ENCODE results near the gene ZNF783. TPM values are rescaled to one million over a fixed set of nuclear protein-coding genes. Genes with fewer than 3 reads are reported as not detected.

ZNF783 gene
- total RNA-seq = 43.8 and 44.8 TPM in 2 replicates
- total RNA-seq (2013) = 19.8 TPM
- 35.3 and 38.1 TPM in 2 replicates for polyA plus RNA-seq
- polyA minus RNA-seq = 26.1 and 30.9 TPM in 2 replicates

DNA sequence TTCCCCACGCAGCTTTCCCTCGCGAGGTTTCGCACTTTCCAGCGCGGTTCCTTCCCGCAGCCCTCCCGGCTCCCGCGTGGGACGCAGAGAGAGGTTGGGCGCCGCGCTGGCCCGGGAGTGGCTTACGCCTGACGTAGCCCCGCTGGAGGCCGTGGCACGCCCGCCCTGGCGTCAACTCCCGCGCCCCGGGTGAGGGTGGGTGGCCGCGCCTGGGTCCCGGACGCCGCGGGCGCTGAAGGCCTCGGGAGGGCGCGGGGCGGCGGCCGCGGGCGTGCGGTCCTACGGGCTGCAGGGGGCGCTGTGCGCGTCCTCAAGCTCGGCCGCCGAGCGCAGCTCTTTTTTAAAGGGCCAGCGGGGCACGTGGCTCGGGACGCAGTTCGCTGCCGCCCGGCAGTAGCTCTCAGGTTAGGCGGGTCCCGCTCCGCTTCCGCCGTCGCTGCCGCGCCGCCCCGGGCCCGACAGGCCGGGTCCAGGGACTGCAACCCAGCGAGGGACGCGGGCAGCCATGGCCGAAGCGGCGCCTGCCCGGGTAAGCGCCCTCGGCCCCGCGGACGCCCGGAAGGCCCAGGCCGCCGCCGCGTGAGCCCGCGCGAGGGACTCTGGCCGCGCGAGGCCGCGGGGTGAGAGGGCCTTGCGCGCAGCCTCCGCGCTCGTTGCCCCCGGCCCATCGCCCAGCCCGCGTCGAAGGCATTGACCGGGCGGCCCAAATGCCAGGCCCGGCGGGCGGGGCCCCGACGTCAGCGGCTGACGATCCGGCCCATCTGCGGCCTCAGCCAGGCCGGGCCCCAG lies at the start of gene ZNF783:
Gene ZNF783 (plus strand): TSS at position 368 of the 789 bp plus-strand sequence. CDS start 138 bp downstream, at position 506.
- peaks cover 0 to 3% (median 0%) of the 10 kb centered on the region in 3 donors for H3K9me3 ChIP-seq (ENCODE audit: control extremely low read depth in 1 of 3, control insufficient read depth in 2 of 3, insufficient read depth in 1 of 3, low read length in 2 of 3)
- POLR2A ChIA-PET = interaction anchor here (0.6 to 3.0 kb wide), 10 partner anchors 12 to 510 kb away, joined by 3 to 17 read pairs (median 3); partner anchors contain the start of genes ZNF282 and ZNF398
- peak within 1 kb of the TSS; percentile 97 for H3K4me2 ChIP-seq (replicated peaks; ENCODE audit: low read depth, low read length, poor library complexity, severe bottlenecking)
- peak within 1 kb of the TSS; percentile 92 for H3K27ac Mint-ChIP-seq
- ATAC-seq (ENCODE audit: low read depth) (peak; percentile 93), DNase-seq (peak; percentile 94)
- H3K9me3 Mint-ChIP-seq (ENCODE audit: insufficient read depth) = no peaks in the 10 kb centered on the region
- TF ChIP-seq, protein P1, sequence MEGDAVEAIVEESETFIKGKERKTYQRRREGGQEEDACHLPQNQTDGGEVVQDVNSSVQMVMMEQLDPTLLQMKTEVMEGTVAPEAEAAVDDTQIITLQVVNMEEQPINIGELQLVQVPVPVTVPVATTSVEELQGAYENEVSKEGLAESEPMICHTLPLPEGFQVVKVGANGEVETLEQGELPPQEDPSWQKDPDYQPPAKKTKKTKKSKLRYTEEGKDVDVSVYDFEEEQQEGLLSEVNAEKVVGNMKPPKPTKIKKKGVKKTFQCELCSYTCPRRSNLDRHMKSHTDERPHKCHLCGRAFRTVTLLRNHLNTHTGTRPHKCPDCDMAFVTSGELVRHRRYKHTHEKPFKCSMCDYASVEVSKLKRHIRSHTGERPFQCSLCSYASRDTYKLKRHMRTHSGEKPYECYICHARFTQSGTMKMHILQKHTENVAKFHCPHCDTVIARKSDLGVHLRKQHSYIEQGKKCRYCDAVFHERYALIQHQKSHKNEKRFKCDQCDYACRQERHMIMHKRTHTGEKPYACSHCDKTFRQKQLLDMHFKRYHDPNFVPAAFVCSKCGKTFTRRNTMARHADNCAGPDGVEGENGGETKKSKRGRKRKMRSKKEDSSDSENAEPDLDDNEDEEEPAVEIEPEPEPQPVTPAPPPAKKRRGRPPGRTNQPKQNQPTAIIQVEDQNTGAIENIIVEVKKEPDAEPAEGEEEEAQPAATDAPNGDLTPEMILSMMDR (IDR thresholded peaks at IDR 0.05) = peak; percentile 86
- TF ChIP-seq EZH2 (IDR thresholded peaks at IDR 0.05; ENCODE audit: borderline replicate concordance, insufficient read depth, low read depth, low read length, poor library complexity, severe bottlenecking) = no peak
- peak within 1 kb of the TSS; percentile 84 for H2AFZ ChIP-seq (ENCODE audit: insufficient read depth, low read depth, low read length, poor library complexity, severe bottlenecking)
- peak within 1 kb of the TSS in 4 of 5 experiments; percentile 64 to 75 (median 68) for H3K4me3 ChIP-seq (ENCODE audit: control extremely low read depth in 1 of 5, extremely low read depth in 1 of 5, insufficient read depth in 1 of 5, low read depth in 2 of 5, low read length in 4 of 5)
- peak within 1 kb of the TSS; percentile 69 to 76 for H3K27ac ChIP-seq (ENCODE audit: low read length in 2 of 2)
- peaks cover 13 to 17% of the 10 kb centered on the region in 2 donors for H3K4me1 ChIP-seq (ENCODE audit: control insufficient read depth in 2 of 2, insufficient read depth in 2 of 2, low read length in 2 of 2)
- intact Hi-C loops (cut with micrococcal nuclease) = loop anchor here (1.0 to 10.0 kb wide), 10 partner anchors 23 to 380 kb away; partner anchors contain the start of genes EZH2, PDIA4, ZNF212 and ZNF398
- no peaks in the 10 kb centered on the region for H3K27me3 Mint-ChIP-seq
- peaks cover 21% of the 10 kb centered on the region for H3K4me1 Mint-ChIP-seq
- H3K4me3 Mint-ChIP-seq = peak within 1 kb of the TSS; percentile 94
- peaks cover 18% of the 10 kb centered on the region for H4K20me1 ChIP-seq (ENCODE audit: control insufficient read depth, insufficient read depth, low read length, poor library complexity, severe bottlenecking)
- CTCF ChIA-PET = interaction anchor here (0.8 to 5.1 kb wide), 17 partner anchors 9 to 480 kb away, joined by 3 to 34 read pairs (median 4); partner anchors contain the start of genes ZNF282, ZNF398 and ZNF777
- WGBS (ENCODE audit: insufficient coverage) = under 1% methylated on average over 115 of the region's 115 CpGs
- H3K27me3 ChIP-seq (replicated peaks in 1 of 4; ENCODE audit: control extremely low read depth in 1 of 4, control insufficient read depth in 3 of 4, insufficient read depth in 4 of 4, low read length in 3 of 4) = no peaks in the 10 kb centered on the region
- H3K9ac ChIP-seq (ENCODE audit: low read length) = peak within 1 kb of the TSS; percentile 80
- peaks cover 0 to 20% of the 10 kb centered on the region in 2 experiments for H3K36me3 ChIP-seq (replicated peaks in 1 of 2; ENCODE audit: control extremely low read depth in 1 of 2, control insufficient read depth in 1 of 2, extremely low read depth in 1 of 2, insufficient read depth in 2 of 2, low read length in 1 of 2)
- peaks cover 14% of the 10 kb centered on the region for H3K79me2 ChIP-seq (ENCODE audit: control insufficient read depth, insufficient read depth, low read length)

All from B cell (primary cell).